Articular chondrocyte of knee joint (primary cell): ENCODE measurements around the gene CLDN8. TPM values are rescaled to one million over a fixed set of nuclear protein-coding genes. Genes with fewer than 3 reads are reported as not detected.

Source experiments
- total RNA-seq: library from RNA; depleted of rRNA; stranded (reverse); fragments of >200 nt; gene quantifications from 2 replicates; pipeline ENCODE4 v1.2.3, GENCODE V29; 2012

Gene CLDN8
- not detected in 2 replicates for total RNA-seq

GRCh38 chr21:30216041-30216723, at the start of gene CLDN8:
CLDN8 (minus strand) TSS chr21:30216097; CDS start chr21:30215925, 172 bp downstream.

GRCh38 chr21:30166705-30167104, 49.2 kb downstream of the CLDN8 start, which contains the start of gene CLDN17:
CLDN17 (minus strand) TSS chr21:30166805; CDS start chr21:30166617, 188 bp downstream.

Other genes with a start within 250 kb of the CLDN8 start
- not detected in 2 replicates for gene CLDN17, start 49.3 kb downstream of the CLDN8 start, total RNA-seq
- gene KRTAP24-1, start 66.9 kb upstream of the CLDN8 start, total RNA-seq, result not detected in 2 replicates
- gene KRTAP25-1, start 73.4 kb upstream of the CLDN8 start, total RNA-seq, result not detected in 2 replicates
- not detected in 2 replicates for gene KRTAP26-1, start 104.2 kb upstream of the CLDN8 start, total RNA-seq
- not detected in 2 replicates for gene KRTAP27-1, start 121.6 kb upstream of the CLDN8 start, total RNA-seq
- not detected in 2 replicates for gene KRTAP23-1, start 132.5 kb upstream of the CLDN8 start, total RNA-seq
- gene KRTAP13-2, start 156.2 kb upstream of the CLDN8 start, total RNA-seq, result not detected in 2 replicates
- gene KRTAP13-1, start 179.9 kb upstream of the CLDN8 start, total RNA-seq, result not detected in 2 replicates
- not detected in 2 replicates for gene KRTAP13-3, start 209.8 kb upstream of the CLDN8 start, total RNA-seq
- not detected in 2 replicates for gene KRTAP13-4, start 214.1 kb upstream of the CLDN8 start, total RNA-seq
- gene KRTAP15-1, start 224.2 kb upstream of the CLDN8 start, total RNA-seq, result not detected in 2 replicates